ENCODE data around the gene DNAJC18. TPM values are rescaled to one million over a fixed set of nuclear protein-coding genes. Genes with fewer than 3 reads are reported as not detected.
"Not testable (repeated sequence)": the region's sequence is repeated elsewhere in the genome, so short reads cannot be mapped to it uniquely, and the experiment has no call there.

The DNAJC18 gene
- total RNA-seq, 4 donors from 2014 or later, result 7.9 to 21.0 (median 12.7) TPM

DNA sequence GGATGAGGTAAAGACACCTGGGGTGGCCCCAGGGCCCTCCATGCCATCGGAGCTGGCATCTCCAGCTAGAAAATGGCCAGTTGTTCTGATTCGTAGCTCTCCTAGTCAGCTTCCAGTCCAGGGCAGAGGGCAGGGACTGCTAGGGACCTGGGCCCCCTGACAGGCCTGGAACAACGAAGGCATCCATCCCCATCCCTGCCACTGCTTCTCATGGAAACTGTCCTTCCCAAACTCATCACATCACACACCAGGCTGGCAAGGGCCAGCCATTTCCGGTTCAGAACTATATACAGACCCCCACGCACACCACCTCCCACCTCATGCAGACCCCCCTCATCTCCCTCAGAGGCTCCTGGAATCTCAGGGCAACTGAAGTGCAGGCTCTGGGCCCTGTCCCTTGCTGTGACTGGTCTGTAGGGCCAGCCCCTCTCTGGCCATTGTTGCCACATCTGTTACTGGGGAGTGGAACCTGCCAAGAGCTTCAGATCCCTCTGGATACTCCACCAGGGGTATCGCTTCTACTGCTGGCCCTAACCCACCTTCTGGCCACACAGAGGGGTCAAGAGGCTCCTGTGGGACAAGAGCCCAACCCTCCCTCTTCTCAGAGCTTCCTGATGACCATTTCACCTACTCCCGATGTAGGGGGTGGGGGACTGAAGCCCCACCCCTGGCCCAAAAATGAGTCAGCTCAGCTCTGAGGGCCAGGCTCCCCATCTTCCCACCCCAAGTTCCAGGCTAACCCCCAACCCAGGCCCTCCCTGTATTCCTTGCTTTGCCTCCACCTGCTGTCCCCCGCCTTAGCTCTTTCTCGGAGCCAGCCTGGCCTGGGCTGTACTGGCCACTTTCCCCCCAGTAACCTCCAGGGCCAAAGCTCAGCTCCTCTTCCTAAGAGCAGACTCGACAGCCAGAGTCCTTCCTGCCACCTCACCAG, 48.4 kb downstream of the DNAJC18 start:
- Histone ChIP-seq H3K4me3 (replicated peaks in 1 of 3) (no peak overlapping the region), H3K9me3 (no peaks in the 10 kb centered on the region), H3K36me3 (no peaks in the 10 kb centered on the region), H3K27ac (no peak overlapping the region), H3K4me1 (peaks cover 27 to 51% of the 10 kb centered on the region in 2 donors), H3K27me3 (no peaks in the 10 kb centered on the region)
- intact Hi-C loops (cut with DNase I), result no loop called here
- WGBS, 2 donors, result 84 to 88% methylated on average over 8 to 10 of the region's 10 CpGs
- TF ChIP-seq, protein P1, sequence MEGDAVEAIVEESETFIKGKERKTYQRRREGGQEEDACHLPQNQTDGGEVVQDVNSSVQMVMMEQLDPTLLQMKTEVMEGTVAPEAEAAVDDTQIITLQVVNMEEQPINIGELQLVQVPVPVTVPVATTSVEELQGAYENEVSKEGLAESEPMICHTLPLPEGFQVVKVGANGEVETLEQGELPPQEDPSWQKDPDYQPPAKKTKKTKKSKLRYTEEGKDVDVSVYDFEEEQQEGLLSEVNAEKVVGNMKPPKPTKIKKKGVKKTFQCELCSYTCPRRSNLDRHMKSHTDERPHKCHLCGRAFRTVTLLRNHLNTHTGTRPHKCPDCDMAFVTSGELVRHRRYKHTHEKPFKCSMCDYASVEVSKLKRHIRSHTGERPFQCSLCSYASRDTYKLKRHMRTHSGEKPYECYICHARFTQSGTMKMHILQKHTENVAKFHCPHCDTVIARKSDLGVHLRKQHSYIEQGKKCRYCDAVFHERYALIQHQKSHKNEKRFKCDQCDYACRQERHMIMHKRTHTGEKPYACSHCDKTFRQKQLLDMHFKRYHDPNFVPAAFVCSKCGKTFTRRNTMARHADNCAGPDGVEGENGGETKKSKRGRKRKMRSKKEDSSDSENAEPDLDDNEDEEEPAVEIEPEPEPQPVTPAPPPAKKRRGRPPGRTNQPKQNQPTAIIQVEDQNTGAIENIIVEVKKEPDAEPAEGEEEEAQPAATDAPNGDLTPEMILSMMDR (IDR thresholded peaks at IDR 0.05), result no peak
- no peak for TF ChIP-seq POLR2A (IDR thresholded peaks at IDR 0.05)
- DNase-seq, result no peak

DNA sequence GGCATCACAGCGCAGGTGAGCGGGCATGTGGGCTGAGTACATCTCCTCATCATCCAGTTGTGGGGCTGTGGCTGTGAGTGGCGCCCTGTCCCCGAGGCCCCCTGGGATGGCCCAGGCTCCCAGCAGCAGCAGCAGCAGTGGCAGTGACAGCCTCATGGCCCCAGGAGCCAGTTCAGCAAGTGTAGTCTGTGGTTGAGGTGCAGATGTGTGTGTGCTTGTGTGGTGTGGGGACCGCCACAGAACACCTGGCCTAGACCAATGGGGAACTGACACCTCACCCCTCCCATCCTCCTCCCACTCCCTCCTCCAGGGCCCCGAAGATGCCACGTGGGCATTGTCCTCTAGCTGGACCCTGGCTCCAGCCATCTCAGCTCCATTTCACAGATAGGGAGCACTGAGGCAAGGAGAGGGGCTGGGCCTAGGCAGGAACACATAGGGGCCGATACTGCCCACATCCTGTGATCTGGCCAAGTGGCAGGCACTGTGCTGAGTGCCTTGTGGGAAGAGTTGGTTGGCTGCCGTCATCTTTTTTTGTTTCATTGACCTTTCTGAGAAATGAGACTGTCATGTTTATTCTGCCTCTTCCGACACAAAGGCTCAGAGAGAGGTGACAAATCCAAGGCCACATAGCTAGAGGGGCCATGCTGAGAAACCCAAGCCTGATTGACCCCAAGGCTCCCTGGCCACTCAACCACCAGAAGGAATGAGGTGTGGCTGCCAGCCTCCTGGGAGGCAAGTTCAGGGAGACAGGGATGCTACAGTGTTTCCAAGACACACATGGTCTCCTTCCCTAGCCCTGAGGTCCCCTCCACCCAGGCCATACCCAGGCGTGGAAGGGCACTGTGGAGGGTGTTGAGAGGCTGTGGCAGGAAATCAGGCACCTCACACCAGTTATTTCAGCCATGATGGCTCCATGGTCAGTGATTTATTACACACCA, 49.4 kb downstream of the DNAJC18 start, which contains the start of gene MZB1:
Gene MZB1 (minus strand): TSS at position 213 of the 938 bp plus-strand sequence. CDS start 57 bp downstream, at position 156.
- H3K4me1 ChIP-seq, result peaks cover 23 to 52% of the 10 kb centered on the region in 2 donors
- DNase-seq, result no peak

GRCh38 chr5:139388198-139388821, 51.0 kb downstream of the DNAJC18 start:
- Histone ChIP-seq H3K36me3 (no peaks in the 10 kb centered on the region), H3K27me3 (no peaks in the 10 kb centered on the region), H3K9me3 (no peaks in the 10 kb centered on the region), H3K4me3 (replicated peaks in 1 of 3) (no peak overlapping the region), H3K4me1 (peaks cover 16 to 46% of the 10 kb centered on the region in 2 donors), H3K27ac (peak overlapping the region in 1 of 3 donors; percentile 50)
- peak; percentile 79 to 80 for DNase-seq
- TF ChIP-seq, protein P1 (IDR thresholded peaks at IDR 0.05), result no peak
- intact Hi-C loops (cut with DNase I), result no loop called here
- 9 to 14% methylated on average over 4 to 8 of the region's 8 CpGs for WGBS, 2 donors

More for the DNA sequence above, 49.4 kb downstream of the DNAJC18 start, which contains the start of gene MZB1:
- no peaks in the 10 kb centered on the region for H3K36me3 ChIP-seq
- intact Hi-C loops (cut with DNase I), result no loop called here
- no peak within 1 kb of the TSS for H3K4me3 ChIP-seq (replicated peaks in 1 of 3)
- 84 to 90% methylated on average over 10 to 11 of the region's 11 CpGs for WGBS, 2 donors
- no peaks in the 10 kb centered on the region for H3K27me3 ChIP-seq
- TF ChIP-seq POLR2A (IDR thresholded peaks at IDR 0.05), result no peak
- TF ChIP-seq, protein P1 (IDR thresholded peaks at IDR 0.05), result no peak
- no peak within 1 kb of the TSS for H3K27ac ChIP-seq
- no peaks in the 10 kb centered on the region for H3K9me3 ChIP-seq

DNA sequence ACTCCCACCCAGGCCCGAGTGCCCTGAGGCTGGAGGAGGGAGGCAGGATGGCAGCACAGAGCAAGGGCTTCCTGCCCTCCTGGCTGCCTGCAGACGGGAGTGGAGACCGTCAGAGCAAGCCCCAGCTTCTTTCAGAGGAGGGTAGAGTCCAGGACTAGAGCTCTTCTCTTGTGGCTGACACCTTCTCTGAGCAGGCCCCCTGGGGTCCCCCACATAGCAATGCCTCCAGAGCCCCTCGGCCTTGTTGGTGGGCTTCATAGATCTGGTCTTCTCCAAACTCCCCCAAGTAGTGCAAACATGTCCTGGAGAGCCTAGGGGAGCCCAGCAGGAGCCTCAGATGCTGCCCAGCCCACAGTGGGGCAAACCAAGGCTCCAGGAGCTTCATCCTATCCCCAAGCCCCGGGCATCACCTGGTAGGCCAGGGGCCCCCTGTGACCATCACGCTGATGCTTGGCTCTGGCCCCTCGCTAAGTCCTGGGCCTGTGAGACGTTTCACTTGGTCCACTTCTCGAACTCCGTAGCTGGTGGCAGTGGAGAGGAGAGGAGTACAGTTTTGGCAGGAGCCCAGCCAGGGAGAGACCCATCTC, 51.6 kb downstream of the DNAJC18 start:
- H3K4me1 ChIP-seq, result peaks cover 13 to 40% of the 10 kb centered on the region in 2 donors
- H3K27me3 ChIP-seq, result no peaks in the 10 kb centered on the region
- H3K27ac ChIP-seq, result peak overlapping the region in 1 of 3 donors; percentile 50
- DNase-seq, result no peak
- intact Hi-C loops (cut with DNase I), result no loop called here
- no peak overlapping the region for H3K4me3 ChIP-seq (replicated peaks in 1 of 3)
- TF ChIP-seq, protein P1 (IDR thresholded peaks at IDR 0.05), result no peak
- TF ChIP-seq POLR2A (IDR thresholded peaks at IDR 0.05), result no peak
- H3K9me3 ChIP-seq, result no peaks in the 10 kb centered on the region
- 51 to 55% methylated on average over 5 to 10 of the region's 10 CpGs for WGBS, 2 donors
- H3K36me3 ChIP-seq, result no peaks in the 10 kb centered on the region

DNA sequence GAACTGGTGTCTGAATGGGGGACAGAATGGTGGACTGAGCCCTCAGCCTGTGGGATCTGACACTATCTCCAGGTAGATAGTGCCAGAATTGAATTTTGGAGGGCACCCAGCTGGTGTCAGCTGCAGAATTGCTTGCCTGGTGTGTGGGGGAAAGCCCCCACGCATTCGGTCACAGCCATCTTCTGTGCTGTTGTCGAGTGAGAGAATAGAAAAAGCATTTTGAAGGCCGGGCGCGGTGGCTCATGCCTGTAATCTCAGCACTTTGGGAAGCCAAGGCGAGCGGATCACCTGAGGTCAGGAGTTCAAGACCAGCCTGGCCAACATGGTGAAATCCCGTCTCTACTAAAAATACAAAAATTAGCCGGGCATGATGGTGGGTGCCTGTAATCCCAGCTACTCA, 52.4 kb downstream of the DNAJC18 start:
- H3K4me1 ChIP-seq, result peaks cover 12 to 33% of the 10 kb centered on the region in 2 donors
- H3K27me3 ChIP-seq; DNase-seq; H3K27ac ChIP-seq; H3K4me3 ChIP-seq (replicated peaks in 1 of 3); H3K9me3 ChIP-seq; intact Hi-C loops (cut with DNase I); H3K36me3 ChIP-seq: not testable (repeated sequence)
- 90 to 95% methylated on average over 10 of the region's 10 CpGs for WGBS, 2 donors
